Endothelial cell (in vitro differentiated cells): ENCODE data around the gene NMUR2. TPM values are rescaled to one million over a fixed set of nuclear protein-coding genes. Genes with fewer than 3 reads are reported as not detected.

Experiments used
- DNase-seq: peaks from one replicate; pipeline ENCODE4 v3.0.0; 2021; ENCODE audit warnings: low spot score
- H3K27ac Mint-ChIP-seq: one replicate; pipeline ENCODE4 v1.8.0; 2021; ENCODE audit warnings: mixed read lengths, inconsistent platforms; ENCODE audit not compliant: unreplicated experiment
- H3K27me3 Mint-ChIP-seq: one replicate; pipeline ENCODE4 v1.8.0; 2021; ENCODE audit warnings: mild to moderate bottlenecking, moderate library complexity, mixed read lengths, inconsistent platforms; ENCODE audit not compliant: unreplicated experiment
- H3K36me3 Mint-ChIP-seq: one replicate; pipeline ENCODE4 v1.8.0; 2021; ENCODE audit warnings: mild to moderate bottlenecking, low read depth, mixed read lengths, inconsistent platforms; ENCODE audit not compliant: unreplicated experiment
- H3K4me1 Mint-ChIP-seq: one replicate; pipeline ENCODE4 v1.8.0; 2021; ENCODE audit warnings: mild to moderate bottlenecking, mixed read lengths, inconsistent platforms; ENCODE audit not compliant: unreplicated experiment
- H3K4me3 Mint-ChIP-seq: one replicate; pipeline ENCODE4 v1.8.0; 2021; ENCODE audit warnings: mild to moderate bottlenecking, mixed read lengths, inconsistent platforms; ENCODE audit not compliant: unreplicated experiment
- H3K9me3 Mint-ChIP-seq: one replicate; pipeline ENCODE4 v1.8.0; 2021; ENCODE audit warnings: mixed read lengths, inconsistent platforms; ENCODE audit not compliant: unreplicated experiment
- total RNA-seq: library from RNA; stranded (reverse); fragmentation: NEBNext Ultra II Directional; extraction: Animal tissue kit (Norgen Biotek cat#: 25700); gene quantifications from one replicate; pipeline ENCODE4 v1.2.1, GENCODE V29; 2021; ENCODE audit not compliant: unreplicated experiment
- TF ChIP-seq, protein P1 (sequence below): fragments of 200-600 bp; sonication (generic); IDR thresholded peaks from one replicate; pipeline ENCODE4 v1.5.0; 2021; ENCODE audit warnings: antibody characterized with exemption; ENCODE audit not compliant: unreplicated experiment

NMUR2 gene
- total RNA-seq, 1 donor from 2014 or later = not detected

GRCh38 chr5:152425083-152425482 lies 20.0 kb upstream of the NMUR2 start:
- TF ChIP-seq, protein P1, sequence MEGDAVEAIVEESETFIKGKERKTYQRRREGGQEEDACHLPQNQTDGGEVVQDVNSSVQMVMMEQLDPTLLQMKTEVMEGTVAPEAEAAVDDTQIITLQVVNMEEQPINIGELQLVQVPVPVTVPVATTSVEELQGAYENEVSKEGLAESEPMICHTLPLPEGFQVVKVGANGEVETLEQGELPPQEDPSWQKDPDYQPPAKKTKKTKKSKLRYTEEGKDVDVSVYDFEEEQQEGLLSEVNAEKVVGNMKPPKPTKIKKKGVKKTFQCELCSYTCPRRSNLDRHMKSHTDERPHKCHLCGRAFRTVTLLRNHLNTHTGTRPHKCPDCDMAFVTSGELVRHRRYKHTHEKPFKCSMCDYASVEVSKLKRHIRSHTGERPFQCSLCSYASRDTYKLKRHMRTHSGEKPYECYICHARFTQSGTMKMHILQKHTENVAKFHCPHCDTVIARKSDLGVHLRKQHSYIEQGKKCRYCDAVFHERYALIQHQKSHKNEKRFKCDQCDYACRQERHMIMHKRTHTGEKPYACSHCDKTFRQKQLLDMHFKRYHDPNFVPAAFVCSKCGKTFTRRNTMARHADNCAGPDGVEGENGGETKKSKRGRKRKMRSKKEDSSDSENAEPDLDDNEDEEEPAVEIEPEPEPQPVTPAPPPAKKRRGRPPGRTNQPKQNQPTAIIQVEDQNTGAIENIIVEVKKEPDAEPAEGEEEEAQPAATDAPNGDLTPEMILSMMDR = no peak
- Mint-ChIP-seq H3K27me3 (no peaks in the 10 kb centered on the region), H3K36me3 (no peaks in the 10 kb centered on the region), H3K4me1 (no peaks in the 10 kb centered on the region), H3K4me3 (no peak overlapping the region), H3K9me3 (no peaks in the 10 kb centered on the region), H3K27ac (no peak overlapping the region)
- no peak for DNase-seq

DNA sequence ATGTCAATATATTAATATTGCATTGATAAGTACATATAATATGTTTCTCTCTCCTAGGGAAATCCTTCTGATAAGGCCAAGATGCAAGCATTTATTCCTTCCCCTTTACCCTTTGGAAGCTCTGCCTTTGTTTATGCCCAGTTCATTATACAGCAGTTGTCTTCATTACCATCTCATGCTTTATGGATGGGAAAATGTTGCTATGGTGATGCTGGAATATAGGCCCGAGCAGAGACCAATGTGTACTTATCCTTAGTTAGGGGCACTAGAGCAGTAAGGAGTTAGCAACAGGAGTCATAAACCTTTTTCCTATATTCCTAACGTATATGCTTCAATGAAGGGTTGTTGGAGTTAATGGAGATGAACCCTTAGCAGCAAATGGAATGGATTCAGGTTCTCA lies 19.4 kb upstream of the NMUR2 start:
- DNase-seq = no peak

GRCh38 chr5:152422081-152422480 lies 17.0 kb upstream of the NMUR2 start:
- no peaks in the 10 kb centered on the region for H3K36me3 Mint-ChIP-seq
- no peak overlapping the region for H3K4me3 Mint-ChIP-seq
- no peak for DNase-seq
- H3K27ac Mint-ChIP-seq = no peak overlapping the region
- no peaks in the 10 kb centered on the region for H3K4me1 Mint-ChIP-seq
- TF ChIP-seq, protein P1 = no peak
- no peaks in the 10 kb centered on the region for H3K9me3 Mint-ChIP-seq
- H3K27me3 Mint-ChIP-seq = no peaks in the 10 kb centered on the region

More for the DNA sequence above, 19.4 kb upstream of the NMUR2 start:
- Mint-ChIP-seq H3K27me3 (no peaks in the 10 kb centered on the region), H3K27ac (no peak overlapping the region), H3K4me1 (no peaks in the 10 kb centered on the region), H3K36me3 (no peaks in the 10 kb centered on the region), H3K9me3 (no peaks in the 10 kb centered on the region), H3K4me3 (no peak overlapping the region)
- TF ChIP-seq, protein P1 = no peak

DNA sequence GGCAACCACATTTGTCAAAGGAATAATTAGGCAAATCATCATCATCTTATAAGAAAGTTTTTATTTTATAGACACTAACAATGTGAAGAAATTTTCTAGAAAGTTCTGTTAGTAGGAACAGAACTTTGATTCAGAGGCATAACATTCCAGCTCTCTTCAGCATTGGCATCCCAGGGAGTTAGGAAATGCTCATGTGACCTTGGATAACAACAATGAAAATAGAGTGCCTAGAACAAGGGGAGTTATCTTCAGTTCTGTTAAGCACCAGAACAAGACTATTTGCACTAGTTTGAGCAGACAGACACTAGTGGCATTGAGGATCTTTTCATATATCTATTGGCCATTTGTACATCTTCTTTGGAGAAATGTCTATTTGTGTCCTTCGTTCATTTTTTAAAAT lies 7.0 kb upstream of the NMUR2 start:
- TF ChIP-seq, protein P1 = no peak
- H3K36me3 Mint-ChIP-seq = no peaks in the 10 kb centered on the region
- no peaks in the 10 kb centered on the region for H3K4me1 Mint-ChIP-seq
- DNase-seq = no peak
- no peak overlapping the region for H3K27ac Mint-ChIP-seq
- H3K4me3 Mint-ChIP-seq = no peak overlapping the region
- no peaks in the 10 kb centered on the region for H3K27me3 Mint-ChIP-seq
- no peaks in the 10 kb centered on the region for H3K9me3 Mint-ChIP-seq

DNA sequence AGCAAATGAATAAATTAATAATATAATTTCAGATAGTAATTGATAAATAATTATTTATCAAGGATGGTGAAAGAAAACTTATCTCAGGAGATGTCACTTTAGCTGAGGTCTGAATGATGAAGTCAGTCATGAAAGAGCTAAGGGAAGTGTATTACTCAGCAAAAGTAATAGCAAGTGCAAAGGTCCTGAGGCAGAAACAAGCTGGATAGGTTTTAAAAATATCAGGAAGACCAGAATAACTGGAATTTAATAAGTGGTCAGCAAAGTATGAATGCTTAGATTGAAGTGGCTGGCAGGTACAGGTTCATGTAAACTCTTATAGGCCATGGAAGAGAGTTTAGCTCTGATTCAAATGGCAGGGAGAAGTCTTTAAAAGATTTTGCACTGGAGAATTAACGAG lies 1.0 kb upstream of the NMUR2 start:
- no peaks in the 10 kb centered on the region for H3K36me3 Mint-ChIP-seq
- DNase-seq = no peak
- H3K4me3 Mint-ChIP-seq = no peak overlapping the region
- TF ChIP-seq, protein P1 = no peak
- peaks cover 1% of the 10 kb centered on the region for H3K27me3 Mint-ChIP-seq
- no peak overlapping the region for H3K27ac Mint-ChIP-seq
- no peaks in the 10 kb centered on the region for H3K4me1 Mint-ChIP-seq
- no peaks in the 10 kb centered on the region for H3K9me3 Mint-ChIP-seq
